ENCODE results near the gene XKRX. TPM values are rescaled to one million over a fixed set of nuclear protein-coding genes. Genes with fewer than 3 reads are reported as not detected.

XKRX gene
- total RNA-seq, 4 donors from 2014 or later, result 37.9 to 68.9 (median 51.3) TPM

- DNase-seq (ENCODE audit: low spot score in 2 of 2), result no peak
- intact Hi-C loops (cut with DNase I; ENCODE audit: low total_unique reads), result no loop called here
- WGBS, 2 donors, result 51 to 64% methylated on average over 4 of the region's 4 CpGs
- H3K4me3 ChIP-seq (ENCODE audit: low read depth, poor library complexity, severe bottlenecking), result no peak overlapping the region
- TF ChIP-seq POLR2A (IDR thresholded peaks at IDR 0.05) (no peak), CTCF (IDR thresholded peaks at IDR 0.05) (no peak)
These were observed 10.6 kb upstream of the XKRX start for GRCh38 chrX:100939333-100939732.

- 64 to 69% methylated on average over 2 of the region's 2 CpGs for WGBS, 2 donors
- DNase-seq (ENCODE audit: low spot score in 2 of 2), result no peak
- no peak overlapping the region for H3K4me3 ChIP-seq (ENCODE audit: low read depth, poor library complexity, severe bottlenecking)
- intact Hi-C loops (cut with DNase I; ENCODE audit: low total_unique reads), result no loop called here
- TF ChIP-seq POLR2A (IDR thresholded peaks at IDR 0.05), result no peak
- no peak for TF ChIP-seq CTCF (IDR thresholded peaks at IDR 0.05)
These were observed 7.0 kb upstream of the XKRX start for GRCh38 chrX:100935767-100936166.

GRCh38 chrX:100931925-100932285 is 3.2 kb upstream of the XKRX start:
- WGBS, 2 donors, result 75 to 94% methylated on average over 3 of the region's 3 CpGs
- H3K4me3 ChIP-seq (ENCODE audit: low read depth, poor library complexity, severe bottlenecking), result no peak overlapping the region
- intact Hi-C loops (cut with DNase I; ENCODE audit: low total_unique reads), result no loop called here
- DNase-seq (ENCODE audit: low spot score in 2 of 2), result no peak
- TF ChIP-seq CTCF (IDR thresholded peaks at IDR 0.05) (no peak), POLR2A (IDR thresholded peaks at IDR 0.05) (no peak)

- DNase-seq (ENCODE audit: low spot score in 2 of 2), result no peak
- intact Hi-C loops (cut with DNase I; ENCODE audit: low total_unique reads), result no loop called here
- WGBS, 2 donors, result 79 to 86% methylated on average over 4 of the region's 4 CpGs
- no peak for TF ChIP-seq CTCF (IDR thresholded peaks at IDR 0.05)
- TF ChIP-seq POLR2A (IDR thresholded peaks at IDR 0.05), result no peak
- H3K4me3 ChIP-seq (ENCODE audit: low read depth, poor library complexity, severe bottlenecking), result no peak overlapping the region
These were observed 2.7 kb upstream of the XKRX start for GRCh38 chrX:100931218-100931924.

GRCh38 chrX:100926453-100926852 is 2.3 kb downstream of the XKRX start:
- no peak for DNase-seq (ENCODE audit: low spot score in 2 of 2)
- 71 to 73% methylated on average over 2 of the region's 2 CpGs for WGBS, 2 donors
- intact Hi-C loops (cut with DNase I; ENCODE audit: low total_unique reads), result no loop called here
- TF ChIP-seq POLR2A (IDR thresholded peaks at IDR 0.05), result no peak
- no peak for TF ChIP-seq CTCF (IDR thresholded peaks at IDR 0.05)
- H3K4me3 ChIP-seq (ENCODE audit: low read depth, poor library complexity, severe bottlenecking), result no peak overlapping the region

GRCh38 chrX:100924375-100924774 is 4.3 kb downstream of the XKRX start:
- WGBS, 2 donors, result 67 to 85% methylated on average over 3 of the region's 3 CpGs
- no peak for TF ChIP-seq POLR2A (IDR thresholded peaks at IDR 0.05)
- no peak for DNase-seq (ENCODE audit: low spot score in 2 of 2)
- no peak overlapping the region for H3K4me3 ChIP-seq (ENCODE audit: low read depth, poor library complexity, severe bottlenecking)
- intact Hi-C loops (cut with DNase I; ENCODE audit: low total_unique reads), result no loop called here
